PC-9 (cell line): ENCODE measurements around the gene FGD2.

Experiments used
- EZH2 ChIP-seq: fragments of 200-600 bp; sonication (generic); IDR thresholded peaks from 2 replicates; pipeline ENCODE4 v1.8.0; 2017; ENCODE audit warnings: antibody characterized with exemption, low read depth
- TF ChIP-seq, protein P1 (sequence below): fragments of 200-600 bp; sonication (generic); conservative IDR thresholded peaks from 2 replicates; pipeline ENCODE4 v1.6.1; 2017; ENCODE audit warnings: mixed run types, antibody characterized with exemption, mild to moderate bottlenecking, moderate library complexity

DNA sequence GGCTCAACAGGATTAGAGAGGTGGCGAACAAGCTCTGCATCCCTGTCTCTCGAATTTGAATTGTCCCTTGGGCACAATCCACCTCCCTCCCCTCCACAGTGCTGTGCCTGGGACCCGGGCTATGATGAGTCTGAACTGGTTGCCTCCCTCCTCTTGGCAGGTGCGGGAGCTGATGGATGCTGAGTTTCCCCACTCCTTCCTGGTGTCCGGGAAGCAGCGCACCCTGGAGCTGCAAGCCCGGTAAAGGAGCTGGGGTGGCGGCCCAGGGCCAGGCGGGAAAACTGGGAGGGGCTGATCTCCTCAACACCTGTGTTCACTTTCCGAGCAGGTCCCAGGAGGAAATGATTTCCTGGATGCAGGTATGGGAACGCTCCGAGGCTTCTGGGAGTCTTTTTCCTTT is 14.9 kb downstream of the FGD2 start:
- TF ChIP-seq, protein P1, sequence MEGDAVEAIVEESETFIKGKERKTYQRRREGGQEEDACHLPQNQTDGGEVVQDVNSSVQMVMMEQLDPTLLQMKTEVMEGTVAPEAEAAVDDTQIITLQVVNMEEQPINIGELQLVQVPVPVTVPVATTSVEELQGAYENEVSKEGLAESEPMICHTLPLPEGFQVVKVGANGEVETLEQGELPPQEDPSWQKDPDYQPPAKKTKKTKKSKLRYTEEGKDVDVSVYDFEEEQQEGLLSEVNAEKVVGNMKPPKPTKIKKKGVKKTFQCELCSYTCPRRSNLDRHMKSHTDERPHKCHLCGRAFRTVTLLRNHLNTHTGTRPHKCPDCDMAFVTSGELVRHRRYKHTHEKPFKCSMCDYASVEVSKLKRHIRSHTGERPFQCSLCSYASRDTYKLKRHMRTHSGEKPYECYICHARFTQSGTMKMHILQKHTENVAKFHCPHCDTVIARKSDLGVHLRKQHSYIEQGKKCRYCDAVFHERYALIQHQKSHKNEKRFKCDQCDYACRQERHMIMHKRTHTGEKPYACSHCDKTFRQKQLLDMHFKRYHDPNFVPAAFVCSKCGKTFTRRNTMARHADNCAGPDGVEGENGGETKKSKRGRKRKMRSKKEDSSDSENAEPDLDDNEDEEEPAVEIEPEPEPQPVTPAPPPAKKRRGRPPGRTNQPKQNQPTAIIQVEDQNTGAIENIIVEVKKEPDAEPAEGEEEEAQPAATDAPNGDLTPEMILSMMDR = no peak
- no peak for TF ChIP-seq EZH2
